Measurements from ENCODE around the gene LRRC8E.

- TF ChIP-seq FOXP2 (optimal IDR thresholded peaks at IDR 0.05; ENCODE audit: borderline replicate concordance, extremely low read depth, extremely low read length, insufficient read depth) (no peak), REST (IDR thresholded peaks at IDR 0.05; ENCODE audit: insufficient read depth in 1 of 2, low read depth in 2 of 2, low read length in 2 of 2) (no peak), TAF1 (IDR thresholded peaks at IDR 0.05; ENCODE audit: borderline replicate concordance, insufficient read depth, low read length) (no peak), POLR2AphosphoS5 (IDR thresholded peaks at IDR 0.05; ENCODE audit: low read depth, low read length) (no peak), SIN3A (IDR thresholded peaks at IDR 0.05; ENCODE audit: borderline replicate concordance, insufficient read depth, low read length) (no peak)
Measured at GRCh38 chr19:7849631-7849999, 38.7 kb upstream of the LRRC8E start.

All from PFSK-1 (cell line).